SK-N-MC (cell line): ENCODE measurements around the gene CSNK1G1.

ENCODE experiments used
- DNase-seq: peaks from one replicate; pipeline ENCODE4 v3.0.0-alpha.2; 2011; ENCODE audit warnings: low read depth, low spot score
- H3K27ac ChIP-seq: fragments of 200-600 bp; sonication (generic); 2 replicates; pipeline ENCODE4 v1.5.1; 2016; ENCODE audit warnings: mixed run types
- H3K36me3 ChIP-seq: fragments of 200-600 bp; sonication (generic); 2 replicates; pipeline ENCODE4 v1.6.1; 2017; ENCODE audit warnings: antibody characterized with exemption, low read length, mixed read lengths; ENCODE audit not compliant: insufficient read depth
- H3K4me3 ChIP-seq: fragments of 200-600 bp; sonication (generic); 2 replicates; pipeline ENCODE4 v1.5.1; 2016
- H3K9ac ChIP-seq: fragments of 200-600 bp; sonication (generic); 2 replicates; pipeline ENCODE4 v1.8.0; 2017; ENCODE audit warnings: mixed run types, mixed read lengths; ENCODE audit not compliant: insufficient read length
- H3K9me3 ChIP-seq: fragments of 200-600 bp; sonication (generic); 2 replicates; pipeline ENCODE4 v1.6.1; 2017; ENCODE audit warnings: low read depth, mild to moderate bottlenecking, antibody characterized with exemption, low read length, moderate library complexity, mixed read lengths
- EZH2 ChIP-seq: fragments of 200-600 bp; sonication (generic); IDR thresholded peaks from one replicate; pipeline ENCODE4 v1.6.1; 2017; ENCODE audit warnings: antibody characterized with exemption
- FOXP2 ChIP-seq: optimal IDR thresholded peaks from 2 replicates; pipeline ENCODE3; 2011; ENCODE audit warnings: mild to moderate bottlenecking, moderate library complexity; ENCODE audit not compliant: insufficient read depth; ENCODE audit errors: extremely low read length, control extremely low read depth
- POLR2AphosphoS5 ChIP-seq: IDR thresholded peaks from 2 replicates; pipeline ENCODE4 v1.6.1; 2012; ENCODE audit warnings: mild to moderate bottlenecking, low read depth, low read length, borderline replicate concordance

CSNK1G1 gene

GRCh38 chr15:64155802-64156651 lies 199.9 kb downstream of the CSNK1G1 start:
- no peak for DNase-seq
- no peak overlapping the region for H3K4me3 ChIP-seq
- no peak overlapping the region for H3K9ac ChIP-seq
- peaks cover 45% of the 10 kb centered on the region for H3K36me3 ChIP-seq
- no peaks in the 10 kb centered on the region for H3K9me3 ChIP-seq
- TF ChIP-seq EZH2 = no peak
- TF ChIP-seq FOXP2 = no peak
- H3K27ac ChIP-seq = no peak overlapping the region

DNA sequence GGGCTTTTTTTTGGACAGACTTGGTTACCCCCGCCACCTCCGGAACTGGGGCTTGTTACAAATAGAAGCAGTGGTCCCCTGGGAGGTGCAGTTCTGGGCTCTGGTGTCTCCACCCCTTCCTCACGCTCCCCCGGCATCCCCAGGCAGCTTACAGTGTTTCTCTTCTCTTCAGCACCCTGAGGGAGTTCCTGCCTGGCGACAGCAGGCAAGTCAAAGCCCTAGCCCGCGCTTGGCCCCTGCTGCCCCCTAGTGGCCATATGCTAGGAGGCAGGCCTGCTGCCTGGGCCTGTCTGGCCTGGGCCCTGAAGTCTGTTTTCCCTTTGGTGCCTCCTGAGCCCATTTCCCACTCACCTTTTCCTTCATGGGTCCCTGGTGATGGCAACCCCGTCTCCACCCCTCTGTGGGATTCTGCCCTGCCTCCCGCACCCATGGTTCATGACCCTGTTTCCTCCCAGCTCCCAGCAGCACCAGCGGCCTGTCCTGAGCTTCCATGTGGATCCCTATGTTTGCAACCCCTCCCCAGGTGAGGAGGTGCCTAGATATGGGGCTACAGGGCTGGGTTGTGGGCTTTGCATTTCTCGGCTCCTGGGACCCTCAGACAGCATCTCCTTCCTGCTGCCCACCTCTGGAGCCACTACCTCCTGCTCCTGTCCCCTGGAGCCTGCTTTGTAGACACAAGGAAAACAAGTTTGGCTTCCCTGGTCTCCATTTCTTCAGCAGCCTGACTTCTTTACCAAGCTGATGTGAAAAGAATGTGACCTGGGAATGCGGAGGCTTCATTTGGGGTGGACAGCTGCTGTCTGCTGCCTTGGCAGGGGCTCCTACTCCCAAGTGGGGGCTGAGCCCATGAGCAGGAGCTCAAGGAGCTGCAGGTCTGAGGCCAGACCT lies 202.2 kb downstream of the CSNK1G1 start:
- Histone ChIP-seq H3K27ac (peak overlapping the region; percentile 73; the same call in 1 of the 2 replicates), H3K4me3 (peak overlapping the region; percentile 74), H3K36me3 (peaks cover 30% of the 10 kb centered on the region), H3K9me3 (no peaks in the 10 kb centered on the region), H3K9ac (no peak overlapping the region)
- peak; percentile 82 for DNase-seq
- TF ChIP-seq POLR2AphosphoS5 (peak; percentile 49), FOXP2 (no peak), EZH2 (no peak)

DNA sequence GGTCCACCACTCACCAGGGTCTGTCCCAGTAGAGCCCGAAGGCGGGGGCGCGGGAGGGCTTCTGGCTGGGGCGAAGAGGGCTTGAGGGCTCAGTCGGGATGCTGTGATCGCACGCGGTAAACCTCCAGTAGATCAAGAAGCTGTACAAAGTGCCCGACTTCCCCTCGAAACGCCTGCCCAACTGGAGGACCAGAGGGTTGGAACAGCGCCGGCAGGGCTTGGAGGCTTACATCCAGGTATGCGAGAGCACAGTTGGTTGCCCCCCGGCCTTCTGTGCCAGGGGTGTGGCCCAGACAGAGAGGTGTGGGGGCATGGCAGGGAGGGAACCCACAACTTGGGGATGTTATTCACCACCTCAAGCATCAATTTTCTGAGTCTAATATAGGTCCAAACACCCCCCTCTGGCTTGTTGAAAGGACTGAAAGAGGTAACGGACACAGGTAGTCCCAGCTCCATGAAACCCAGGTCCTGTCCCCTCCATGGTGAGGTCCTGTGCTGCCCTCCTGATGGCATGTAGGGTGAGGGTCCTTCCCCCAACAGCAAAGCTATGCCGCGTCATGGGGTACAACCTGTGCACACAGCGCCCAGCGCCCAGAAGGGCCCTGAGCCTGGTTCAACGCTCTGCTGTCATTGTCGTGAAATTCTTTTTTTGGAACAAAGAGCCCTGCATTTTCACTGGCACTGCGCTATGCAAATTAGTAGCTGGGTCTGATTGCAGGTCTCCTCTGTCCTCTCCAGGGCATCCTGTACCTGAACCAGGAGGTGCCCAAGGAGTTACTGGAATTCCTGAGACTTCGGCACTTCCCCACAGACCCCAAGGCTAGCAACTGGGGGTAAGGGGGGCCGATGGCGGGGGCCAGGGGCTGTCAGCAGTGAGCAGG lies 203.2 kb downstream of the CSNK1G1 start:
- H3K4me3 ChIP-seq = peak overlapping the region; percentile 74
- no peaks in the 10 kb centered on the region for H3K9me3 ChIP-seq
- H3K27ac ChIP-seq = no peak overlapping the region
- H3K36me3 ChIP-seq = peaks cover 20% of the 10 kb centered on the region
- no peak for DNase-seq
- TF ChIP-seq POLR2AphosphoS5 (no peak), EZH2 (no peak), FOXP2 (no peak)
- no peak overlapping the region for H3K9ac ChIP-seq

- H3K36me3 ChIP-seq = peaks cover 12% of the 10 kb centered on the region; the same call in 1 of the 2 replicates
- no peak for DNase-seq
- H3K9me3 ChIP-seq = no peaks in the 10 kb centered on the region
- peak within 1 kb of the TSS; percentile 74 for H3K4me3 ChIP-seq
- peak within 1 kb of the TSS; percentile 20 for H3K9ac ChIP-seq
- no peak within 1 kb of the TSS for H3K27ac ChIP-seq
- TF ChIP-seq EZH2 (no peak), FOXP2 (no peak), POLR2AphosphoS5 (no peak; the same call in 1 of the 2 replicates)
Measured at GRCh38 chr15:64151727-64152506, 204.1 kb downstream of the CSNK1G1 start, which contains the start of gene SNX22. Gene SNX22, plus strand, starts transcription at chr15:64151731. Its CDS starts 45 bp downstream, at chr15:64151776.

DNA sequence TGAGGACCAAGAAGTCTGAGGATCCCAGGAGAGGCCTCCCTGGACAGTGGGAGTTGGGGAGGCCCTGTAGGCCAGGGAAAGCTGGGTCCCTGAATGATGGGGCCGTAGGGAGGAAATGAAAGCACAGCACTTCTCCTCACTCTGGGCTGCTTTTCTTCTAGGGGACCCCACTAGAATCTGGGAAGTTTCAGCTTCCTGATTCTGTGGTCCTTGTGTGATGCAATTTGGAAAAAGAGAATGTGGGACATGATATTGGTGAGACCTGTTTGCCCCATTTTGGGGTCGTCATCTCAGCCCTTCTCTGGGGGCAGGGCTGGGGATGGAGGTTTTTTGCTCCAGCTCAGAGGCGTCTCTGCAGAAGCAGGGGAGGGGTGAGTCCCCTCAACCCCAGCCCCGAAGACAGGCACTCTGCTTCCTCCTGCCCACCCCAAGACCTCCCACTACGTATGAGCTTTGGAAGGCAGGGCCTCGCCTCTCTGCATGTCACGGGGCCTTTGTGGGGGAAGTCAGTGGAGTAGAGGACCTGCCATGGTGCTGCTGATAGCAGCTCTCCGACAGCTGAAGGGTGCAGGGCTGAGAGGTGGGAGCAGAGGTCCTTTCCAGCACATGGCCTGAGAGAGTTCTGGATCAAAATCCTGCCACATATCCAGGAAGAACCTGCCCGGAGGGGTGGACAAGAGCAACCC lies 205.9 kb downstream of the CSNK1G1 start:
- no peak for DNase-seq
- no peaks in the 10 kb centered on the region for H3K9me3 ChIP-seq
- H3K4me3 ChIP-seq = no peak overlapping the region
- TF ChIP-seq EZH2 = no peak
- H3K9ac ChIP-seq = no peak overlapping the region
- no peaks in the 10 kb centered on the region for H3K36me3 ChIP-seq
- H3K27ac ChIP-seq = no peak overlapping the region

GRCh38 chr15:64149424-64149823 lies 206.5 kb downstream of the CSNK1G1 start:
- H3K9ac ChIP-seq = no peak overlapping the region
- H3K9me3 ChIP-seq = no peaks in the 10 kb centered on the region
- TF ChIP-seq FOXP2 (no peak), POLR2AphosphoS5 (no peak), EZH2 (no peak)
- peaks cover under 1% of the 10 kb centered on the region; the same call in 1 of the 2 replicates for H3K36me3 ChIP-seq
- H3K4me3 ChIP-seq = no peak overlapping the region
- no peak for DNase-seq
- no peak overlapping the region for H3K27ac ChIP-seq

DNA sequence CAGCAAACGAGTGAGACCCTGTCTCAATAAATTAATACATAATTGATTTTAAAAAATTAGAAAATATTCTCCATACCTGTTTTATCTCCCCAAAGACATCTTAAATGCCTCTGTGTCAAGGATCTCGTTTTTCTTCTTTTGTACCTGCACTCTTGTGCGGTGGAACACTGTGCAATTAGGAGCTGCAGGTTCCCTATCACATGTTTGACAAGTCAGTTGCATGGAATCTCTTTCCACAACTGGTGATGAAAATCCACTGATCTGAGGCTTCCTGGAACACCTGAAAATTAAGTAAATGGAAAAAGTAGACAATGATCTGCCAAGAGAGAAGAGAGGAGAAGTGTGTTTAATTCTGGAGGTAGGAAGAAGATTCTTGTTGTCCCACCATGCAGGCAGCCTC lies 207.4 kb downstream of the CSNK1G1 start:
- Histone ChIP-seq H3K9ac (no peak overlapping the region), H3K27ac (no peak overlapping the region), H3K36me3 (peaks cover 4% of the 10 kb centered on the region; the same call in 1 of the 2 replicates), H3K9me3 (no peaks in the 10 kb centered on the region), H3K4me3 (no peak overlapping the region)
- no peak for DNase-seq
- TF ChIP-seq FOXP2 (no peak), POLR2AphosphoS5 (no peak), EZH2 (no peak)
